Posterior cingulate gyrus (tissue), 11 donors: Measurements from ENCODE around the gene UBR4.

Source experiments
- DNase-seq, 10 donors: peaks; one replicate each; pipeline versions ENCODE4 v3.0.0 to v3.0.0-alpha.2; 2020 to 2021; ENCODE audit warnings: mixed read lengths in 3 of 10
- intact Hi-C: fragments of 100-400 bp; cut with DNase I; formaldehyde crosslinking; loops from one replicate; pipeline ENCODE4 v1.15.1; 2023

UBR4 gene

GRCh38 chr1:19076841-19077616, 133.0 kb downstream of the UBR4 start:
- intact Hi-C loops: no loop called here

DNA sequence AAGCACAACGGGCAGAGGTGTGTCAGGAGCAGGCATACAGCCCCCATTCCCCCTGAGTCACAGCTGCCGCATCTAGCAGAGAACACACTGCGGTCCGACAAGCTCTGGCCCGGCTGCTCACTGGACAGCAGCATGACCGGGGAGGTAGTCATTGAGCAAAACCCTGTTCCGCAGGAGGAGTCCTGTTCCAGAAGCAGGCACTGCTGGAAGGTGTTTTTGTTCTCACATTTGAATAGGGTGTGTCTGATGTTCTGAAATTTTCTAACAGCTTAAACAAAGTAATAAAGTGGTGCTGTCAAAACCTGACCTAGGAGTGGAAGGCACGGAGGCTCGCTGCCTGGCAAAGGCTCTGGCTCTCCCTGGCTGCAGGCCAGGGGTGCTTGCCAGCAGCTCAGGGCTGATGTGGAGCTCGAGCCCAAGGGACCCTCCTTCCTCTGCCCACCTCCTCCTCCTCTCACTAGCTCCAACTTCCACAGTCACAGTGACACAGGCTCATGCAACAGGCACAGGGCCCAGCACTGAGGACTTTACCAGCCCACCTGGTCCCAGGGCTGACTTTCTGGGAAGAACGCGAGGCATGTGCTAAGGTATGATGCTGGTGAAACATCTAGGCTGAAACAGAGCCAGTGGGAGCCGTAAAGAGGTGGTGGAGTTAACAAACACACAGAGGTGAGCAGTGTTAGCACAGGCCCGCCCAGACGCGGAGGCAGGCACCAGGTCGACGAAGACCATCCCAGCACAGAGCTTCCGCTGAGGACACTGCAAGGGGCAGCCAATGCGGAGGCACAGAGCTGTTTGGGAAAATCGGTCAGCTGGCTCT, 135.0 kb downstream of the UBR4 start:
- intact Hi-C loops: no loop called here

More at GRCh38 chr1:19076841-19077616, 133.0 kb downstream of the UBR4 start:
- peak in 2 of 10 donors; percentile 24 to 30 for DNase-seq

DNA sequence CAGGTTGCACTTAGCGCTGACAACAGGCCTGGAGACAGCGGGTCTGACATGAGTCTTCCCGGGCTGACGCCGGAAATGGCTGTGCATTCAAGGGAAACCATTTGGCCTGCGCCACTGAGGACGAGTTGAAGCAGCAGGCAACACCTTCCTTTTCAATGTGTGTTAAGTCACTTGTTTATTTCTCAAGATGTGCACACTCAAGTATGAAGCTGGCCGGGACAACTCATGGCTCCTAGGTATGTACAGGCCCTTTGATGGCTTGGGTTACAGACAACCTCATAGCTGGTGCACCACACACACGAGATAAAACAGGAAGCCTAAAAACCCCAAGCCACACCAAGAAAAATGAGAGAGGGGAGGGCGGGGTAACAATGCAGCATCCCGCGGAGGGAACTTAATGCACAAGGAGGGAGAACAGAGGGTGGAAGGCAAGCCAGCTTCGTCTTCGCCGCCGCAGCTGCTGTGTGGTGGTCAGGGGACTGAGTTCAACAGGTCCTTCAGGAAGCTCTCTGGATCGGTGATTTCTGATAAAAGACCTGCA, 135.6 kb downstream of the UBR4 start:
- peak in 2 of 10 donors; percentile 41 to 69 for DNase-seq
- intact Hi-C loops: no loop called here

More for the DNA sequence above, 135.0 kb downstream of the UBR4 start:
- DNase-seq: peak in 3 of 10 donors; percentile 44 to 78 (median 71)

DNA sequence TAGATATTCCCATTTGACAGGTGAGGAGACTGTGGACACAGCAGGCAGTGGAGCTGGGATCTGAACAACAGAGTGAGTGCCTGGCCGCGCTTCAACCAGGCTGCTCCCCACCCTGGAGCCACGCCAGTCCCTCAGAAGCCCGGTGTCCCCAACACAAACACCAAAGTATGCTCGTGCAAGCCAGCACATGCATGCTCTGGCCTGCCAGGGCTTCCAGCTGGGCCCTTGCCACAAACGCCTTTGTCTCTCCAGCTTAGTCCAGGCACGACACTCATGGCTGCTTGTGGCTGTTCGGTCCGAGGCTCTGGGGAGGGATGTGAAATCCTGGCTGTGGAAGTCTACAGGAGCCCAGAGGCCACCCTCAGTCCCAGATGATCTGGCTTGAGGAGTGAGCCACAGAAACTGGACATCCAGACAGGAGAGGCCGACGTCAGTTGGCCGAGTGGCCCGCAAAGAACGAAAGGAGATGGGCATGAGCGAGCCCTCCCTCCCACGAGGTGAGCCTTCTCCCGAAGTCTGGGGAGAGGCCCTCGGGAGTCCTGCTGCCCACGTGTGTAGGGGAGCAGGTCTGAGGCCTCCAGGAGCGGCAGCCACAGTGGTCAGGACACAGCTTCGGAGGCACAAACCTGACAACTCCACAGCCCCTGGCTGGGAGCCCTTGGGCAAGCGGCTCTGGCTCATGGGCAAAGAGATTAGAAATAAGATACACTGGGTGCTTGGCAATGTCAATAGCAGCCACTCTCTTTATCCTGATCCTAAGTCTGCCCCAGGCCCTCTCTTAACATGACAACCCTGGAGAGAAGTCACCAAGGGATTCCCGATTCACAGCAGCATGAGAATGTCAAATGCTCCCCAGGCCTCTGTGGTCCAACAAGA, 136.5 kb downstream of the UBR4 start:
- peak; percentile 27 to 94 (median 56) for DNase-seq
- intact Hi-C loops: no loop called here

DNA sequence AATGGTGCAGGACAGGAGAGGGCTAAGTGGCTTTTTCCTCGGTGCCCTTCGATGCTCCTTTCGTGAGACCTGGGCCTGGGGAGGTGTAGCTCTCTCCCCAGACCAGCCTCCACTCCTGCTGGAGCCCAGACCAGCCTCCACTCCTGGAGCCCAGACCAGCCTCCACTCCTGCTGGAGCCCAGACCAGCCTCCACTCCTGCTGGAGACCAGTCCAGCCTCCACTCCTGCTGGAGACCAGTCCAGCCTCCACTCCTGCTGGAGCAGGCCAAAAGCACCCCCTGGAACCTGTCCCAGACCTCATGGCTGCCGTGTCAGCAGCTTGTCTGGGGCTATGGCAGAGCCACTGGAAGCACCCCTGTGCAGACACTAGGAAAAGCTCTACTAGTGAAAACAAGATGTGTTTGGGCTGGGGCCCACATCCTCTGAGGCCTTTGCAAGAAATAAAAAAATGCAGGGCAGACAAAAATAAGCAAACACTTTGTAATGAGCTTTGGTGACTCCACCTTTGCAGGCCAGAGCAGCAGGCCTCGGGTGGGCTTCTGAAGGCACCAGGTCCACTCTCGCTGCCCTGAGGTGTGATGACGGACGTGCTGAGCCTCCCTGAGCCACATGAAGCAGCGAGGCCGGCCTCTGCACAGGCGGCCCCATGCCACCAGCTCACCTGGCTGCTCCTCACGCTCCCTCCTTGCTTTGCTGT, 137.6 kb downstream of the UBR4 start:
- intact Hi-C loops: no loop called here
- DNase-seq: peak in 3 of 10 donors; percentile 52 to 68 (median 65)

DNA sequence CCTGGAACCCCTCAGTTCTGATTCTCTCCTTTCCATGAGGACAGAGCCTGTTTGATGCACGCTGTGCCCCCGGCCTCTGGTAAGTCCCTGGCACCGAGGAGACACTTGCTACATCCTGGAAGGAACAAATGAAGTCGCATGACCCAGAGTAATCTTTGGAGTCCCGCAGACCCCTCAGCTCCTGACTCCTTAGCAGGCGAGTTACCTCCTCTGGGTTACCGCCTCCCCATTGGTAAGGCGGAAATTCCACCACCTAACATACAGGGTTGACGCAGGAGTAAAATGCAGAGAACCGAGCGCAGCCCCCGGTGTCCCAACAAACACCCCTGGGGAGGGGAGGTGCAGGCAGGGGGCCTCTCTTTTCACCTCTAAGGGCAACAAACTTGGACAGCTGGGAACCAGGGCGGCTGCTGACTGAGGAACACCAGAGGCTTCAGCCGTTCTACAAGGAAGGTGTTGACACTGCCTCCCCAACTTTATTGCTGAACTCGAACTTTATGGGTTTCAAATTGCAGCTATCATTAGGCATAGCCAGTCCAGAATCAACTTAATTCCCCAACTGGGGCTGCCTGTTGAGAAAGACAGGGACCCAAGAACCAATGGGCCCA, 138.3 kb downstream of the UBR4 start:
- intact Hi-C loops: no loop called here
- peak in 3 of 10 donors; percentile 31 to 72 (median 55) for DNase-seq

DNA sequence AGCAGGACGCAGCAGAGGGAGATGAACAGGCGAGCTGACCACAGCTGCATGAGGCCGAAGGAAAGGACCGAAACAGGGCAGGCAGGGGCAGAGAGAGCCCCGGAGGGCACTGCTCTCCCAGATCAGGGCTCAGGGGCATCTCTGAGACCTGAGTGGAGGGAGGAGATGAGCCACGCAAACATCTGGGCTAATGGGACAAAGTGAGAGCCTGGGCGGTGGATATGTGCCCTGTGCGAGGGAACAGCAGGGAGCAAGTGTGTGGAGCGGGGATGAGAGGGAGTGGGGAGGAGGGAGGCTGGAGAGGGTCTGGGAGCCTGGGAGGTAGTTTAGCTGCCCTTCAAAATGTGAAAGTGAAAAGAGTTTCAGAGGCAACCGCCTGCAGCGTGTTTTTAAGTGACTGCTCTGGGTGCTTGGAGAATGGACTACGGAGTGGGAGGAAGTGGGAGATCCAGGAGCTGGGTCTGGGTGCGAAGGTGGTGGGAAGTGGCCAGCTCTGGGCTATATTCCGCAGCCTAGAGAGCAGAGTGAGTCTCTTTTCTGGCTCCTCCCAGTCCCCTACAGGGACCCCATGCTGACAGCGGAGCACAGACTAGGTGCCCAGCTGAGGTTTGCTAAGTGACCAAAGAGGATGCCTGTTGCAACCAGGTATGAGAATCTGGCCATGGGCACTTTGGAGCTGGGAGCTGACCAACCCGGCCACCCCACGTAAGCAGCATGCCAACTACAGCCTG, 139.0 kb downstream of the UBR4 start:
- peak in 3 of 10 donors; percentile 55 to 72 (median 61) for DNase-seq
- intact Hi-C loops: no loop called here

- peak in 3 of 10 donors; percentile 66 to 72 (median 67) for DNase-seq
- intact Hi-C loops: no loop called here
Measured at GRCh38 chr1:19070197-19070651, 139.8 kb downstream of the UBR4 start.

DNA sequence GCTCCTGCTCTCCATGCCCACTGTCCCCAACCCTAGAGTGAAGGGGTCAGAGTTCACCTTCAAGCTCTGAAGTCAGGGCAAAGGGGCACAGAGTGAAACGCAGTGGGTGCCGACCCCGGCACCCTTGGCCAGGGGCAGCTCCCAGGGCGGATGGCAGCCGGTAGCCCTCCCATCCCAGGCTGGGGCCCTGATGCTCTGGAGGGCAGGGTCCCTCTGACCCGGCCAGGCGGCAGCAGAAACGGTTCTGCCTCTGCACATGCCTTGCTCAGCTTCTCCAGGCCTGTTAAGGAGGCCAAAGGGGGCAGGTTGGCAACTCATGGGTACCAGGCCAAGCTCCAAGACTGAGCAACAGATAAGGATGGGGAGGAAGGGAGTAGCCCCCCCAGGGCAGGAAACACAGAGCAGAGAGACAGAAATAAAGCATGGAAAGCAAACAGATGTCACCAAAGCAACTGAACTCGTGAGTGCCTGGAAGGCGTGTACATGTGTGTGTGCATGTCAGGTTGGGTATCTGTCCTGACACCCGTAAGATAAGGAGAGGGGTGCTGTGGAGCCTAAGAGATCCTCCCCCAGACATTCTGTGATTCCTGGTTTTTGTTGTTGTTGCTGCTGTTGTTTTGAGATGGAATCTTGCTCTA, 141.3 kb downstream of the UBR4 start:
- DNase-seq: peak in 3 of 10 donors; percentile 42 to 72 (median 70)
- intact Hi-C loops: no loop called here

GRCh38 chr1:19067912-19068638, 142.0 kb downstream of the UBR4 start:
- intact Hi-C loops: no loop called here
- DNase-seq: peak in 3 of 10 donors; percentile 61 to 77 (median 73)

- DNase-seq: peak in 8 of 10 donors; percentile 60 to 97 (median 82)
- intact Hi-C loops: no loop called here
Measured at GRCh38 chr1:19067182-19067911, 142.7 kb downstream of the UBR4 start.

DNA sequence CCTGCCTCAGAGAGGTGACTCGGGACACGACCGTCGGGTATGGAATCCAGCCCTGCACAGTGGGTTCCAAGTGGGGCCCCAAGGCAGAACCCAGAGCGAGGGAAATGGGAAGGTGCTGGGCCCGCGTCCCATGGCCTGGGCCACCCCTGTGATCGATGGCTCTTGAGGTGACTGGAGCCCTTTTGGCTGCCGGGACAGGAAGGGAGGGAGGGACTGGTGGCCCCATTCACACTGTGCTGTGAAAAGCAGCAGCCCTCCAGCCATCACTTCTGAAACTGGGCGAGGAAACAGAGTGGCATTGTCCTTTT, 143.2 kb downstream of the UBR4 start:
- intact Hi-C loops: no loop called here
- peak in 2 of 10 donors; percentile 52 to 71 for DNase-seq

- peak in 3 of 10 donors; percentile 59 to 67 (median 62) for DNase-seq
- intact Hi-C loops: no loop called here
Measured at GRCh38 chr1:19066248-19066873, 143.7 kb downstream of the UBR4 start.

DNA sequence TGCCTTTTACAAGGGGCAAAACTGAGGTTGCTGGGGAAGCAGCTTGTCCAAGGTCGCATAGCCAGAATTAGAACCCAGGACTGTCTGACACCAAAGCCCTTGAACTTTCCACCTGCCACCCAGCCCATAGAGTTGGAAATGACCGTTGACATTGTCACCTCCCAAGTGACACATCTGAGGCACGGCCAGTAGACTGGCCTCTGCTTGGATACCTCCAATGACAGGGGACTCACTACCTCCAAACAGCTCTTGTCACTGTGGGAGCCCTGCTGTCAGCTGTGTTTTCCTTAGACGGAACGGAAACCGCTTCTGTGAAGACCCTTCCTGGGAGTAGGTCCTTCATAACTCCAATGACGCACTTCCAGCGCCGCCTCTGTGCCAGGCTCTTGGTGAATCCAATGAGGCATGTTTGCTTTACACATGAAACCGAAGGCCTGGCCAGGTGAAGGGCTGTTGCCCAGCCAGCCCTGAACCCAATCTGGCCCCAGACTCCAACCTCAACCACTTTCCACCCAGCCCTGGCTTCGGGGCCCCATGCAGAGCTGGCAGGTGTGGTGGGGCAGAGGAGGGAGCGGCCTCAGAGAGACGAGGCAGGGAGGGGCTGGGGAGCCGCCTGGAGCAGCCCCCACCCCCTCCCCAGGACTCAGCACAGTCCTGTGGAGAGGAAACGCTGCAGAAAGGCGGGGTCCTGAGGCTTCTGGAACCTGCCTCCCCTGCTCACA, 144.4 kb downstream of the UBR4 start:
- intact Hi-C loops: no loop called here
- peak in 1 of 10 donors; percentile 40 for DNase-seq

DNA sequence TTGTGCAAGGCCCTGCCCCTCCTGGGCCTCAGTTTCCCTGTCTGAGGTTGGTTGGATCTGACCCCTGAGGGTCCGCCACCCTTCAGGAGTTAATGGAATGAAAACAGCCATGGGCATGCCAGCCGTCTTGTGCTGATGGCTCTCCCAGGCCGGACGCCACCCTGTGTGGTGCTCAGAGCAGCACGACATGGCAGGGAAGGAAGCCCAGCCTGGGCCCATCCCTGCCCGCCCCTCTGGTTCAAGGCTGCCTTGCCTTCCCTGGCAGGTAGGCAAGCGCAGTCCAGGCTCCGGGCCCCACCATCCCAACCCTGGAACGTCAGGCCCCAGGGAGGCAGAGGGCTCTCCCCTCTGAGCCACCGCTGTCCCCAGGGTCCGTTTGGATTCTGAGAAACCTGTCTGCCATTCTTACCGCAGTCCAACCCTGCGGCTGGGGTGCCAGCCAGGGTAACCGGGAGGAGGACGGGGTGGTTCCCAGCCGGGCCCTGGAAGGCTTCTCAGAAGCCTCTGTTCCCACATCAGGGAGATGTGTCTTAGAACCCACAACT, 145.1 kb downstream of the UBR4 start:
- intact Hi-C loops: no loop called here
- peak in 1 of 10 donors; percentile 55 for DNase-seq
